Activated gamma-delta T cell treated with anti-CD3 and anti-CD28 coated beads, Interleukin-2, amount 50 U/mL, for 16 hours (primary cell): ENCODE data around the gene HECW1.

Experiments
- DNase-seq: peaks from one replicate; pipeline ENCODE4 v3.0.0-alpha.2; 2020; ENCODE audit warnings: low read depth

HECW1 gene

GRCh38 chr7:43377196-43377960 lies 264.9 kb downstream of the HECW1 start:
- DNase-seq: no peak

DNA sequence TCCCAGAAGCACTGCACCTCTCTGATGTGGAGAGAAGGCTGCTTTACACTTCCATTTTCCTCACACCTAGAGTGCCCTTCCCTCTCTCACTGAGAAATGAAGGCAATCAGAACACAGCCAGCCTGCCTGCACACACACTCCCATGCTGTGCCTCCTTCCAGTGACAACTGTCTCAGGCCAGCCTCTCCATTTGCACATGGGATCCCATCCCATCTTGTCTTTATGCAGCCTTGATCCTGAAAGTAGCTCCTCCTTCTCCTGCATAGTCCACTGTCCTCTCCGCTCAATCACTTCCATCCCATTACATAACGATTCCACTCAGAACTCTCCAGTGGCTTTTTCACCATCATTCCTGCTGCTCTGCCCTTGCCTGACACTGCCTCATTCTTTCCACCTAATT lies 266.8 kb downstream of the HECW1 start:
- no peak for DNase-seq

DNA sequence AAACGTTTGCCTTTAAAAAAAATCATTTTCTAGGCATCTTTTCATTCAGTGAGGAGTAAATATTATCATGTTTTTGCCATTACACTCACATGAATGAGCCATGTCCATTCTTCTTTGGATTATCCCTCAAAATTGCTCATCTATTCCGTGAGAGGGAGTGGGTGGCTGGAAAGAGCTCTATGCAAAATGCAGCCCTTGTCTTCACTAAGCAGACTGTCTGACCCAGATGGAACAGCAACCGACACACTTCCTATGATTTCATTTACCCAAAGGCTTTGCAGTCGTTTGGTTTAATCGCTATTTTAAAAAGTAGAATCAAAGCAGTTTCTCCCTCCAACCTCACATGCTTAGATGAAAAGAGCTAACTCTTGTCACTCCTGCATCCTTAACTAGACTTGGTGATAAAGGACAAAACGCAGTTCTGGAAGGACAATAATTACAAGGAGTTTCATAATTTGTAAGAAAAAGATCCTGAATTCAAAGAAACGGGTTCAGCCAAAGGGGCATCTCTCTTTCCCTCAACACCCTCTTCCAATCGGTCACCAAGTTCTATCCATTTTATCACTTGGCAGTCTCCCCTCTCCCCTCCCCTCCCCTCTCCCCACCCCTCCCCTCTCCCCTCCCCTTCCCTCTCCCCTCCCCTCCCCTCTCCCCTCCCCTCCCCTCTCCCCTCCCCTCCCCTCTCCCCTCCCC lies 272.3 kb downstream of the HECW1 start:
- DNase-seq: no peak

DNA sequence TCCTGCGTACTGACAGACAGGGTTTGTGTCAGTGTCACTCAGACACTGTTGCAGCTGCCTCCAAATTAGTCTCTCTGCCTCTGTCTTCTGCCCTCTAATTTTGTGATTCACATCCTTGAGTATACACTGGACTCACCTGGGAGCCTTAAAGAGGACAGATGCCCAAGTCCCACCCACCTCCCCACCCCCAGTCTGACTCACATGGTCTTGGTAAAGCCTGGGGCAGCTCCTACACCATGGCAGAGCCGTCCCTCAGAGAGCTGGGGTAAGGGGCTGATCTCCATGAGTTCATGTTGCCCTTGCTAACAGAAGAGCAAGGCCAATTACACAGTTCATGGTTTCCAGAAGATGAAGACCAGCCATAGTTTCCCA lies 272.8 kb downstream of the HECW1 start:
- DNase-seq: no peak

DNA sequence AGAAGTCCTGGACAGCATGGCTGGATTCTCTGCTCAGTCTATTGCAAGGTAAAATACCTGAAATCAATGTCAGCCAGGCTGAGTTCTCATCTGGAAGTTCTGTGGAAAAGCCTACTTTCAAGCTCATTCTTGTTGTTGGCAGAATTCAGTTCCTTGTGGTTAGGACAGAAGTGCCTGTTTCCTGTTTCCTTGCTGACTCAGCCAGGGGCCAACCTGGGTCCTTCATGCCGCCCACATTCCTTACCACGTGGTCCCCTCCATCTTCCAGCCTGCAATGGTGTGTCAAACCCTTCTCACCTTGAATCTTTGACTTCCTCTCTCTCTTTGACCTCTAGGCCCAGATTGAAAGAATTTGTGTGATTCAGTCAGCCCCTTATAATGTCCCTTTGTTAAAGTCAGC lies 273.4 kb downstream of the HECW1 start:
- no peak for DNase-seq

DNA sequence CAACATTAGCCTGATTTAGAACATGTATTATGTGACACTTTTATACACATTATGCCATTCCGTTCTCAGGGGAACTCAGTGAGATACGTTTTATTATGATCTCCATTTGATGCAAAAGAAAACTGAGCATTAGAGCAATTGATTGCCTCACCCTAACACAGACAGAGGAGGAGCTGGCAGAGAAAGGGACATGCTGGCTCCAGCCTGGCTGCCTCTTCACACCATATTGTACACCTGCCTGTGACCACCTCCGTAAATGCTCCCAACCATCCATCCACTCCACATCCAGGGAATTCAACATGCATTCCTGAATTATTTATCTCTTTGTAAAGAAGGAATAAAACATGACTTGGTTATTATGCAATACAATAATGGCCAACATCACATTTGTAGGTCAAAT lies 275.5 kb downstream of the HECW1 start:
- DNase-seq: no peak

- DNase-seq: no peak
These were observed 278.1 kb downstream of the HECW1 start for GRCh38 chr7:43390576-43390975.

GRCh38 chr7:43391518-43391917 lies 279.1 kb downstream of the HECW1 start:
- no peak for DNase-seq

- DNase-seq: no peak
These were observed 280.3 kb downstream of the HECW1 start for GRCh38 chr7:43392638-43393330.

DNA sequence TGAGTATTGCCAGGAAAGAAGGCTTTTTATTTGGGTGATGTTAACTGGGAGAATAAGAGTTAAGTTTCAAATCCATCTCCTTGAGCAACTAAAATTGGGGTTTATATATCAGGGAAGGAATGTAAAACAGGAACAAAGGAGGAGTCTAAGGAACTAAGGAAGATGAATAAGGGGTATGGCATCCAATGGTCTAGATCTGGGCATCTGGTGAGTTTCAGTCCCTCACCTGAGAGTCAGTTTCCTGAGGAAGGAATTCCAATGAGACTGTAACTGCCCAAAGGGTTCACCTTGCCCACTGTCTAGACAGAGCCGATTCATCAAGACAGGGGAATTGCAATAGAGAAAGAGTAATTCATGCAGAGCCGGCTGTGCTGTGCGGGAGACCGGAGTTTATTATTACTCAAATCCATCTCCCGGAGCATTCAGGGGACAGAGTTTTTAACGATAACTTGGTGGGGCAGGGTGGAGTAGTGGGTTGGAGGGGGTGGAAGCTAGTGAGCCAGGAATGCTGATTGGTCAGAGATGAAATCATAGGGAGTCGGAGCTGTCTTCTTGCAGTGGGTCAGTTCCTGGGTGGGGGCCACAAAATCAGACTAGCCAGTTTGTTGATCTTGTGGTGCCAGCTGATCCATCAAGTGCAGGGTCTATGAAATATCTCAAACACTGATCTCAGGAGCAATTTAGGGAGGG lies 282.1 kb downstream of the HECW1 start:
- no peak for DNase-seq

DNA sequence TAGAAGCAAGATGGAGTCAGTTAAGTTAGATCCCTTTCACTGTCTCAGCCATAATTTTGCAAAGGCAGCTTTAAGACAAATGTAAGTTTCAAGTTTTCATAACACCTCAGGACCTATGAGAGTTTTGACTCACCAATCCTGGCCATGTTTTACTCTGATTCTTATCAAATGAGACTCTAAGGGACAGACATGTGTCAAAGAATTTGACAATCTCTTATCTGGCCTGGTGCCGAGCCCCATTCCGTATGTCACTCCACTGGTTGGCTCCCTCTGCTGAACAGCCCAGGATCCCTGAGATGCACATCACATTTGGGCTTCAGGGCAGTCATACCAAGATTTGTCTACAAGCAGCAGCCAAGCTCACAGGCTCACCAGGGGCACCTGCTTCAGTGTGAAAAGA lies 282.9 kb downstream of the HECW1 start:
- DNase-seq: no peak

- no peak for DNase-seq
These were observed 283.8 kb downstream of the HECW1 start for GRCh38 chr7:43396187-43396740.

DNA sequence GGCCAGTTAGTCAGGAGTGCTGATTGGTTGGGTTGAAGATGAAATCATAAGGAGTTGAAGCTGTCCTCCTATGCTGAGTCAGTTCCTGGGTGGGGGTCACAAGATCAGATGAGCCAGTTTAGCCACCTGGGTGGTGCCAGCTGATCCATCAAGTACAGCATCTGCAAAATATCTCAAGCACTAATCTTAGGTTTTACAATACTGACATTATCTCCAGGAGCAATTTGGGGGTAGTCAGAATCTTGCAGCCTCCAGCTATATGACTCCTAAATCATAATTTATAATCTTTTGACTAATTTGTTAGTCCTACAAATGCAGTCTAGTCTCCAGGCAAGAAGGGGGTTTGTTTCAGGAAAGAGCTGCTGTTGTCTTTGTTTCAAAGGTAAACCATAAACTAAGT lies 286.4 kb downstream of the HECW1 start:
- no peak for DNase-seq

- DNase-seq: no peak
These were observed 293.5 kb downstream of the HECW1 start for GRCh38 chr7:43405948-43406347.

- DNase-seq: no peak
These were observed 294.5 kb downstream of the HECW1 start for GRCh38 chr7:43406961-43407360.

GRCh38 chr7:43408981-43409380 lies 296.5 kb downstream of the HECW1 start:
- no peak for DNase-seq

GRCh38 chr7:43417455-43417854 lies 305.0 kb downstream of the HECW1 start:
- no peak for DNase-seq

GRCh38 chr7:43430411-43430810 lies 318.0 kb downstream of the HECW1 start:
- DNase-seq: no peak

- no peak for DNase-seq
These were observed 318.7 kb downstream of the HECW1 start for GRCh38 chr7:43431020-43431595.

GRCh38 chr7:43433639-43434038 lies 321.2 kb downstream of the HECW1 start:
- no peak for DNase-seq

- no peak for DNase-seq
These were observed 324.6 kb downstream of the HECW1 start for GRCh38 chr7:43437001-43437400.

- no peak for DNase-seq
These were observed 326.5 kb downstream of the HECW1 start for GRCh38 chr7:43438897-43439479.
